ENCODE measurements around the gene CEP89.

CEP89 gene

GRCh38 chr19:32880622-32881021, 91.1 kb downstream of the CEP89 start:
- H3K27me3 ChIP-seq (ENCODE audit: insufficient read depth, low read length, poor library complexity, severe bottlenecking) = no peaks in the 10 kb centered on the region
- H3K79me2 ChIP-seq (ENCODE audit: insufficient read depth, low read length) = no peaks in the 10 kb centered on the region

DNA sequence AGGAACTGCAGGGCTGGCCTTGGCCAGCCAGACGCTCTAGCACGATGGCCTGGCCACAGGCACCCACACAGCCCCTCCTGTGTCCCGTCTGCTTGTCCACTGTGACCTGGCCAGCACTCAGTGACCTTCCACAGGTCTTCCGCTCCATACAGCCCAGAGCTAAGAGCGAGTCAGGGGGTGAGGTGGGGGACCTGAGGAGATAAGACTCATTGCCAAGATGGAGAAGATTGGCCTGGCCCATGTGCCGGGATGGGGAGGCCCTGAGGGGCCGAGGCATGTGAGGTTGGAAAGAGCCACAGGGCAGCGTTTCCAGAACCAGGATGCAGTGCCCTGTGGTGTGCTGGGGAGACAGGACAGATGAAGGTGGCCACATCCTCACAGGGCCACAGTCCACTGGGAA, 92.0 kb downstream of the CEP89 start:
- no peak overlapping the region for H3K9ac ChIP-seq (ENCODE audit: low read depth, low read length, poor library complexity, severe bottlenecking)
- no peaks in the 10 kb centered on the region for H4K20me1 ChIP-seq (ENCODE audit: insufficient read depth, low read length, poor library complexity, severe bottlenecking)
- no peaks in the 10 kb centered on the region for H3K27me3 ChIP-seq (ENCODE audit: insufficient read depth, low read length, poor library complexity, severe bottlenecking)
- no peaks in the 10 kb centered on the region for H3K4me1 ChIP-seq (ENCODE audit: insufficient read depth, low read length, poor library complexity, severe bottlenecking)
- no peak overlapping the region for H3K4me2 ChIP-seq (ENCODE audit: low read depth, low read length, poor library complexity, severe bottlenecking)
- no peaks in the 10 kb centered on the region for H3K79me2 ChIP-seq (ENCODE audit: insufficient read depth, low read length)
- no peaks in the 10 kb centered on the region for H3K9me3 ChIP-seq (ENCODE audit: insufficient read depth, low read depth, low read length)
- no peaks in the 10 kb centered on the region for H3K36me3 ChIP-seq (ENCODE audit: insufficient read depth, low read length)
- H3F3A ChIP-seq (ENCODE audit: low read depth) = no peaks in the 10 kb centered on the region
- no peaks in the 10 kb centered on the region for H3K9me2 ChIP-seq (replicated peaks; ENCODE audit: low read depth, low read length)
- H2AFZ ChIP-seq (ENCODE audit: low read length) = no peak overlapping the region
- no peak overlapping the region for H3K4me3 ChIP-seq (ENCODE audit: low read length, poor library complexity, severe bottlenecking)
- TF ChIP-seq EZH2phosphoT487 (IDR thresholded peaks at IDR 0.05; ENCODE audit: borderline replicate concordance) = no peak
- no peak for TF ChIP-seq CTCF (conservative IDR thresholded peaks at IDR 0.05; ENCODE audit: low read length)

More at GRCh38 chr19:32880622-32881021, 91.1 kb downstream of the CEP89 start:
- no peak for TF ChIP-seq EZH2phosphoT487 (IDR thresholded peaks at IDR 0.05; ENCODE audit: borderline replicate concordance)
- no peak for TF ChIP-seq CTCF (conservative IDR thresholded peaks at IDR 0.05; ENCODE audit: low read length)
- Histone ChIP-seq H3K9me2 (replicated peaks; ENCODE audit: low read depth, low read length) (no peaks in the 10 kb centered on the region), H3K4me1 (ENCODE audit: insufficient read depth, low read length, poor library complexity, severe bottlenecking) (no peaks in the 10 kb centered on the region), H3K9ac (ENCODE audit: low read depth, low read length, poor library complexity, severe bottlenecking) (no peak overlapping the region), H3K4me3 (ENCODE audit: low read length, poor library complexity, severe bottlenecking) (no peak overlapping the region), H3F3A (ENCODE audit: low read depth) (no peaks in the 10 kb centered on the region), H3K36me3 (ENCODE audit: insufficient read depth, low read length) (no peaks in the 10 kb centered on the region), H3K9me3 (ENCODE audit: insufficient read depth, low read depth, low read length) (no peaks in the 10 kb centered on the region), H3K4me2 (ENCODE audit: low read depth, low read length, poor library complexity, severe bottlenecking) (no peak overlapping the region), H4K20me1 (ENCODE audit: insufficient read depth, low read length, poor library complexity, severe bottlenecking) (no peaks in the 10 kb centered on the region), H2AFZ (ENCODE audit: low read length) (no peak overlapping the region)

DNA sequence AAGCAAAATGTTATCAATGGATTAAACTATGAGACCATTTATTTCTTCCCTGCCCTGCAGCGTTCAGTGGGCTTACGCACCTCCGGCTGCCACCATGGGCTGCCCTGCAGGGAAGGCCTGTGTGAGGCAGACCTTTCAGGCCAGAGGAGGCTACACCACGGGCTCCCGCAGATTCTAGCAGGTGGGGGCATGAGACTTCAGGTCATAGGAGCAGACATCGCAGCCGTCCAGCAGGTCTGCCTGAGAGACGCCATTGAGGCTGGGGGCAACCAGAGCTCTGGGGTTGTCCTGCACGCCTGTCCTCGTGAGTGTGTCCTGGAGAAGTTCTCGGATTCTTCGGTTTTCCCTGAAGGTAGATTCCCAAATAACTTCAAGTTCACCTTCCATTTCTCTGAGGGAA, 92.8 kb downstream of the CEP89 start:
- no peak overlapping the region for H3K9ac ChIP-seq (ENCODE audit: low read depth, low read length, poor library complexity, severe bottlenecking)
- H2AFZ ChIP-seq (ENCODE audit: low read length) = no peak overlapping the region
- no peaks in the 10 kb centered on the region for H3K36me3 ChIP-seq (ENCODE audit: insufficient read depth, low read length)
- no peaks in the 10 kb centered on the region for H3K27me3 ChIP-seq (ENCODE audit: insufficient read depth, low read length, poor library complexity, severe bottlenecking)
- H3K9me3 ChIP-seq (ENCODE audit: insufficient read depth, low read depth, low read length) = no peaks in the 10 kb centered on the region
- TF ChIP-seq CTCF (conservative IDR thresholded peaks at IDR 0.05; ENCODE audit: low read length) (no peak), EZH2phosphoT487 (IDR thresholded peaks at IDR 0.05; ENCODE audit: borderline replicate concordance) (no peak)
- no peaks in the 10 kb centered on the region for H3F3A ChIP-seq (ENCODE audit: low read depth)
- no peak overlapping the region for H3K4me3 ChIP-seq (ENCODE audit: low read length, poor library complexity, severe bottlenecking)
- H4K20me1 ChIP-seq (ENCODE audit: insufficient read depth, low read length, poor library complexity, severe bottlenecking) = no peaks in the 10 kb centered on the region
- no peak overlapping the region for H3K4me2 ChIP-seq (ENCODE audit: low read depth, low read length, poor library complexity, severe bottlenecking)
- H3K4me1 ChIP-seq (ENCODE audit: insufficient read depth, low read length, poor library complexity, severe bottlenecking) = no peaks in the 10 kb centered on the region
- H3K9me2 ChIP-seq (replicated peaks; ENCODE audit: low read depth, low read length) = no peaks in the 10 kb centered on the region
- H3K79me2 ChIP-seq (ENCODE audit: insufficient read depth, low read length) = no peaks in the 10 kb centered on the region
